K562 (cell line): ENCODE results near the gene TTBK2. TPM values are rescaled to one million over a fixed set of nuclear protein-coding genes. Genes with fewer than 3 reads are reported as not detected.

Source experiments
- ATAC-seq: fragments of 200-7000 bp; cut with Tn5 transposase; 3 replicates; pipeline ENCODE4 v1.9.1; 2020; ENCODE audit warnings: moderate library complexity
- BruUV-seq: library from RNA; stranded (reverse); fragments of 400-500 nt; replicated peaks from 2 replicates; lab custom pipeline; 2021; lab: Mats Ljungman, UMichigan
- CTCF ChIA-PET: fragments of 300-600 bp; formaldehyde crosslinking; extraction: SDS; loops from one replicate; lab custom pipeline; 2021; ENCODE audit warnings: low intra/inter-chr PET ratio; lab: Yijun Ruan, JAX
- POLR2A ChIA-PET: fragments of 300-600, 350-650 bp; sonication (Branson Sonifier 250); formaldehyde crosslinking; extraction: SDS; loops from one replicate; lab custom pipeline; 2021; ENCODE audit warnings: antibody characterized with exemption, inconsistent platforms; lab: Yijun Ruan, JAX
- DNase-seq, 4 experiments: peaks; one replicate each; pipeline versions ENCODE4 v3.0.0 to v3.0.0-alpha.2; 2011 to 2018; ENCODE audit warnings: low spot score in 3 of 4, mixed read lengths in 3 of 4; ENCODE audit errors: extremely low read depth in 1 of 4
- FAIRE-seq: peaks from 2 replicates; lab custom pipeline; 2011; peaks lifted over from hg19 to GRCh38; lab: Jason Lieb, UNC
- H2AFZ ChIP-seq: 2 replicates; pipeline ENCODE4 v1.6.0; 2011; ENCODE audit warnings: low read depth, low read length, control low read depth, inconsistent platforms
- H3K27ac ChIP-seq: fragments of 200-600 bp; 3 replicates; pipeline ENCODE4 v1.8.0; 2011; ENCODE audit warnings: low read depth, mild to moderate bottlenecking, control low read depth, inconsistent platforms, low read length, moderate library complexity, mixed read lengths; ENCODE audit errors: extremely low read depth
- H3K27me3 ChIP-seq, 2 experiments: fragments of 300-600 bp in 1 of 2; 2 replicates in 1 of 2; 3 replicates in 1 of 2; pipeline versions ENCODE4 v1.6.0 to v1.8.0; 2011; ENCODE audit warnings: inconsistent platforms in 2 of 2, low read length in 2 of 2, mild to moderate bottlenecking in 1 of 2, mixed read lengths in 1 of 2, moderate library complexity in 1 of 2; ENCODE audit not compliant: control insufficient read depth in 2 of 2, insufficient read depth in 2 of 2
- H3K36me3 ChIP-seq: fragments of 300-600 bp; 3 replicates; pipeline ENCODE4 v1.8.0; 2011; ENCODE audit warnings: mild to moderate bottlenecking, low read length, inconsistent platforms; ENCODE audit not compliant: control insufficient read depth, insufficient read depth
- H3K4me1 ChIP-seq, 2 experiments: fragments of 200-600 bp in 1 of 2; replicated peaks in 1 of 2; 2 replicates in 1 of 2; 3 replicates in 1 of 2; pipeline versions ENCODE4 v1.5.1 to v1.8.0; 2011; ENCODE audit warnings: inconsistent platforms in 2 of 2, low read length in 2 of 2, mild to moderate bottlenecking in 1 of 2, mixed read lengths in 1 of 2, moderate library complexity in 1 of 2; ENCODE audit not compliant: control insufficient read depth in 2 of 2, insufficient read depth in 2 of 2
- H3K4me2 ChIP-seq: 2 replicates; pipeline ENCODE4 v1.6.1; 2011; ENCODE audit warnings: low read length, control low read depth, inconsistent platforms, mixed read lengths; ENCODE audit not compliant: insufficient read depth
- H3K4me3 ChIP-seq: fragments of 200-600 bp; sonication (generic), shearing (Covaris generic); 2 replicates; pipeline ENCODE4 v1.5.1; 2016; ENCODE audit warnings: control low read depth, inconsistent platforms
- H3K79me2 ChIP-seq: fragments of 200-600 bp; 3 replicates; pipeline ENCODE4 v1.8.0; 2011; ENCODE audit warnings: low read length, inconsistent platforms; ENCODE audit not compliant: control insufficient read depth, insufficient read depth
- H3K9ac ChIP-seq, 2 experiments: 2 replicates each; pipeline versions ENCODE4 v1.6.0 to v1.6.1; 2011; ENCODE audit warnings: low read depth in 2 of 2, low read length in 2 of 2, control low read depth in 1 of 2, inconsistent platforms in 1 of 2, mild to moderate bottlenecking in 1 of 2, mixed read lengths in 1 of 2; ENCODE audit not compliant: insufficient read depth in 1 of 2
- H3K9me1 ChIP-seq: one replicate; pipeline ENCODE4 v1.6.0; 2011; ENCODE audit warnings: inconsistent platforms, mild to moderate bottlenecking, low read length, moderate library complexity; ENCODE audit not compliant: control insufficient read depth, insufficient read depth
- H3K9me3 ChIP-seq: replicated peaks from 2 replicates; pipeline ENCODE4 v1.5.1; 2011; ENCODE audit warnings: low read depth, low read length, inconsistent platforms; ENCODE audit not compliant: control insufficient read depth, insufficient read depth
- H4K20me1 ChIP-seq: replicated peaks from 2 replicates; pipeline ENCODE4 v1.6.1; 2011; ENCODE audit warnings: low read length, inconsistent platforms, mixed read lengths; ENCODE audit not compliant: control insufficient read depth, insufficient read depth
- AFF1 ChIP-seq, 2 experiments: fragments of 450-650 bp; IDR thresholded peaks; 2 replicates each; pipeline ENCODE4 v1.6.1; 2018; ENCODE audit warnings: mild to moderate bottlenecking in 2 of 2, low read depth in 1 of 2; ENCODE audit not compliant: partially characterized antibody in 2 of 2
- ATF3 ChIP-seq, 2 experiments: fragments of 450-650 bp in 1 of 2; sonication (generic) in 1 of 2; formaldehyde crosslinking in 1 of 2; IDR thresholded peaks in 1 of 2; conservative IDR thresholded peaks in 1 of 2; 2 replicates each; pipeline versions ENCODE4 v1.6.1 to v1.8.1; 2016 to 2023; ENCODE audit warnings: mild to moderate bottlenecking in 2 of 2, moderate library complexity in 2 of 2, inconsistent platforms in 1 of 2, missing genetic modification reagents in 1 of 2
- CSDE1 ChIP-seq, 2 experiments: fragments of 450-650 bp; IDR thresholded peaks; 2 replicates each; pipeline ENCODE4 v1.6.1; 2016; ENCODE audit warnings: mild to moderate bottlenecking in 1 of 2
- ILK ChIP-seq: fragments of 450-650 bp; IDR thresholded peaks from 2 replicates; pipeline ENCODE4 v1.6.1; 2016; ENCODE audit warnings: missing genetic modification characterization, low read depth, mild to moderate bottlenecking, missing compliant biosample characterization, moderate library complexity, borderline replicate concordance
- MITF ChIP-seq: IDR thresholded peaks from 2 replicates; pipeline ENCODE4 v1.6.1; 2014; ENCODE audit warnings: antibody characterized with exemption
- NCOA1 ChIP-seq: fragments of 450-650 bp; IDR thresholded peaks from 2 replicates; pipeline ENCODE4 v1.6.1; 2016; ENCODE audit warnings: low read depth
- STAG1 ChIP-seq: sonication (generic); formaldehyde crosslinking; IDR thresholded peaks from 2 replicates; pipeline ENCODE4 v1.5.0; 2020; ENCODE audit warnings: missing genetic modification reagents, borderline replicate concordance
- ZNF232 ChIP-seq: sonication (generic); formaldehyde crosslinking; IDR thresholded peaks from 2 replicates; pipeline ENCODE4 v1.8.0; 2022; ENCODE audit warnings: mild to moderate bottlenecking, missing genetic modification reagents
- ZNF384 ChIP-seq: IDR thresholded peaks from 2 replicates; pipeline ENCODE4 v1.6.1; 2012; ENCODE audit warnings: low read depth, low read length, improper control_type of control experiment
- ZNF507 ChIP-seq: conservative IDR thresholded peaks from 2 replicates; pipeline ENCODE4 v1.6.1; 2017; ENCODE audit warnings: missing genetic modification characterization, missing compliant biosample characterization
- WGBS: fragments of 100-300 bp; shearing (Covaris generic); methylation state at CpG from one replicate; pipeline ENCODE4 v1.1.6; 2016; ENCODE audit warnings: low coverage, mixed read lengths; ENCODE audit not compliant: insufficient coverage; ENCODE audit errors: missing lambda C conversion rate; 5-methylcytosine and 5-hydroxymethylcytosine counted together
- in situ Hi-C: fragments of 300-500 bp; cut with MboI; formaldehyde crosslinking; loops from 4 replicates; pipeline ENCODE4 v1.15.0; 2018; ENCODE audit warnings: inconsistent platforms, mixed read lengths
- intact Hi-C: fragments of 100-400 bp; cut with micrococcal nuclease; formaldehyde crosslinking; loops from 2 replicates; pipeline ENCODE4 v1.14.2; 2022
- polyA plus RNA-seq, 8 experiments: library from polyadenylated mRNA; depleted of rRNA in 4 of 8; stranded (reverse) in 5 of 8; unstranded in 3 of 8; fragments of >200 nt; fragmentation: Nextera tagmentation in 2 of 8; fragmentation: Illumina TruSeq in 1 of 8; extraction: Ambion mirVana in 2 of 8; extraction: Trizol in 1 of 8; gene quantifications; 2 replicates each; pipeline versions ENCODE4 v1.2.1 to v1.2.3, GENCODE V29; 2011 to 2014; ENCODE audit warnings: inconsistent platforms in 1 of 8, missing spikeins in 1 of 8
- total RNA-seq, 7 experiments: library from RNA; depleted of rRNA in 6 of 7; stranded (reverse); fragments of >200 nt in 6 of 7; fragmentation: Illumina TruSeq in 2 of 7; extraction: Trizol in 2 of 7; gene quantifications; 2 replicates each; pipeline versions ENCODE4 v1.2.1 to v1.2.3, GENCODE V29; 2011 to 2021; ENCODE audit warnings: low replicate concordance in 1 of 7
- TF ChIP-seq, protein P1 (sequence below), 2 experiments: fragments of 450-650 bp; IDR thresholded peaks; 2 replicates each; pipeline ENCODE4 v1.6.1; 2016

TTBK2 gene
- total and polyA plus RNA-seq, 9 of the 15 experiments (the other 6 are each of a cell fraction or from before 2014, with no cell fraction given) = 0.89 to 8.0 (median 4.8) TPM

DNA sequence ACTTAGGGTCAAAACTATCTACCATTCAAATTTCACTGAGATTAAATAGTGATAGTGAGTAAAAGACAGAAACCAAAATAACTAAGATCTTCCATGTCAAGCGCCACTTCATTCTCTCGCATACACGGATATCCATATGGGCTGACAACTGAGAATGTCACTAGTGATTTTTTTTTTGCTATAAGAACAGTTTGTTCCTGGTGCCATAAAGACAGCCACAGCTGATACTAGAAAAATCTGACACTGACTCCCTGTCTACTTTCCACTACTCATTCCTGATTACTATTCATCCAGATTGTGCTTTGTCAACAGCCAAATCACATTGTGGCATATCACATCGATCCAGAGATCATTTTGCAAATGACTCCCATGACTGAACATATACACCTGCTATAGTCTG is 137.9 kb downstream of the TTBK2 start (continued):
- TF ChIP-seq, protein P1, sequence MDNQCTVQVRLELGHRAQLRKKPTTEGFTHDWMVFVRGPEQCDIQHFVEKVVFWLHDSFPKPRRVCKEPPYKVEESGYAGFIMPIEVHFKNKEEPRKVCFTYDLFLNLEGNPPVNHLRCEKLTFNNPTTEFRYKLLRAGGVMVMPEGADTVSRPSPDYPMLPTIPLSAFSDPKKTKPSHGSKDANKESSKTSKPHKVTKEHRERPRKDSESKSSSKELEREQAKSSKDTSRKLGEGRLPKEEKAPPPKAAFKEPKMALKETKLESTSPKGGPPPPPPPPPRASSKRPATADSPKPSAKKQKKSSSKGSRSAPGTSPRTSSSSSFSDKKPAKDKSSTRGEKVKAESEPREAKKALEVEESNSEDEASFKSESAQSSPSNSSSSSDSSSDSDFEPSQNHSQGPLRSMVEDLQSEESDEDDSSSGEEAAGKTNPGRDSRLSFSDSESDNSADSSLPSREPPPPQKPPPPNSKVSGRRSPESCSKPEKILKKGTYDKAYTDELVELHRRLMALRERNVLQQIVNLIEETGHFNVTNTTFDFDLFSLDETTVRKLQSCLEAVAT (IDR thresholded peaks at IDR 0.05) = no peak
- TF ChIP-seq STAG1 = no peak
- TF ChIP-seq MITF = no peak
- no peak for TF ChIP-seq NCOA1

- H3K9me3 ChIP-seq = no peaks in the 10 kb centered on the region
- no peak overlapping the region for H3K4me3 ChIP-seq
- no peaks in the 10 kb centered on the region for H3K9me1 ChIP-seq
- WGBS = 65% methylated on average over 2 of the region's 2 CpGs
- no peak for FAIRE-seq
- H3K36me3 ChIP-seq = peaks cover 8% of the 10 kb centered on the region; the same call in 2 of the 3 replicates
- H4K20me1 ChIP-seq = no peaks in the 10 kb centered on the region
- ChIA-PET CTCF (no interaction called here), POLR2A (interaction anchor here (1.2 to 1.4 kb wide), 2 partner anchors 11 to 18 kb away, joined by 3 to 5 read pairs; no protein-coding TSS in a partner anchor)
- intact Hi-C loops = no loop called here
- no peak overlapping the region for H2AFZ ChIP-seq
- ATAC-seq = no peak
- H3K4me2 ChIP-seq = no peak overlapping the region
- in situ Hi-C loops = no loop called here
- no TSS peak for BruUV-seq
- no peaks in the 10 kb centered on the region for H3K4me1 ChIP-seq
- H3K9ac ChIP-seq = no peak overlapping the region
- no peak overlapping the region for H3K27ac ChIP-seq
- H3K27me3 ChIP-seq = no peaks in the 10 kb centered on the region
- no peaks in the 10 kb centered on the region for H3K79me2 ChIP-seq
- DNase-seq = no peak
- TF ChIP-seq ZNF384 (no peak), ZNF507 (no peak), ATF3 (IDR thresholded peaks at IDR 0.05) (no peak), ATF3 (CRISPR knock-in tag; conservative IDR thresholded peaks at IDR 0.05) (no peak), ILK (tag) (no peak), AFF1 (IDR thresholded peaks at IDR 0.05; ENCODE audit: low read depth in 1 of 2, partially characterized antibody in 2 of 2) (no peak), CSDE1 (IDR thresholded peaks at IDR 0.05) (no peak), ZNF232 (no peak)
- TF ChIP-seq, protein P1 (IDR thresholded peaks at IDR 0.05) = no peak
These were observed 145.2 kb downstream of the TTBK2 start for GRCh38 chr15:42775416-42775815.
